NCI-H446 treated with DMSO at 0.1 percent for 48 hours (cell line): ENCODE measurements around the gene ICAM4.

Source experiments
- DNase-seq: peaks from one replicate; lab custom pipeline; 2025; lab: John Stamatoyannopoulos, UW

The ICAM4 gene

DNA sequence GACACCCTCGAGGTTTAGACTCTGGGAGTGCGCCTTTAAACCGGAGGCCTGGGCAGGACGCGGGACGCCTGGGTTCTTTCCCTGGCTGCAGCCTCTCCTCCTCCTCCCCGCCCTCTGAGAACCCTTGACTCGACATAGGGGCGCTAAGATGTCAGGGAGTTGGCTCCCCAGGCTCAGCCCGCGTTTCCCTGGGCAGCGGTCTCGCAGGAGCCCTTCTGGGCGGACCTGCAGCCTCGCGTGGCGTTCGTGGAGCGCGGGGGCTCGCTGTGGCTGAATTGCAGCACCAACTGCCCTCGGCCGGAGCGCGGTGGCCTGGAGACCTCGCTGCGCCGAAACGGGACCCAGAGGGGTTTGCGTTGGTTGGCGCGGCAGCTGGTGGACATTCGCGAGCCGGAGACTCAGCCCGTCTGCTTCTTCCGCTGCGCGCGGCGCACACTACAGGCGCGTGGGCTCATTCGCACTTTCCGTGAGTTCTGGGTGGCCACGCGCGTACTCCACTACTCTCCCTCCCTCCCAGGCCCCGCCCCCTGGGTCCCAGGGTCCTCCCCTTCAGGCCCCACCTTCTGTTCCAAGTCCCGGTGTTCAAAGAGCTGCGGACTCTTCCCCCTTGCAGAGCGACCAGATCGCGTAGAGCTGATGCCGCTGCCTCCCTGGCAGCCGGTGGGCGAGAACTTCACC lies 4.3 kb downstream of the ICAM4 start:
- DNase-seq, result no peak

DNA sequence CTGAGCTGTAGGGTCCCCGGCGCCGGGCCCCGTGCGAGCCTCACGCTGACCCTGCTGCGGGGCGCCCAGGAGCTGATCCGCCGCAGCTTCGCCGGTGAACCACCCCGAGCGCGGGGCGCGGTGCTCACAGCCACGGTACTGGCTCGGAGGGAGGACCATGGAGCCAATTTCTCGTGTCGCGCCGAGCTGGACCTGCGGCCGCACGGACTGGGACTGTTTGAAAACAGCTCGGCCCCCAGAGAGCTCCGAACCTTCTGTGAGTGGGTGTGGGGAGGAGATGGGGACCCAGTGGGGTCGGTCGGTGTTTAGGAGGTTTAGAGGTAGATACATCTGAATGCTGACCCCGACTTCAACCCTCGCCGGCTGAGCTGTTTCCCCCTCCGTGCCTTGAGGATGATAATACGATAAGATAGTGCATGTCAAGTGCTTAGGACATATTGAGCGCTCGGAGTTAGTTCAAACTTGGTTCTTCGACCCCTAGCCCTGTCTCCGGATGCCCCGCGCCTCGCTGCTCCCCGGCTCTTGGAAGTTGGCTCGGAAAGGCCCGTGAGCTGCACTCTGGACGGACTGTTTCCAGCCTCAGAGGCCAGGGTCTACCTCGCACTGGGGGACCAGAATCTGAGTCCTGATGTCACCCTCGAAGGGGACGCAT lies 4.9 kb downstream of the ICAM4 start:
- no peak for DNase-seq

DNA sequence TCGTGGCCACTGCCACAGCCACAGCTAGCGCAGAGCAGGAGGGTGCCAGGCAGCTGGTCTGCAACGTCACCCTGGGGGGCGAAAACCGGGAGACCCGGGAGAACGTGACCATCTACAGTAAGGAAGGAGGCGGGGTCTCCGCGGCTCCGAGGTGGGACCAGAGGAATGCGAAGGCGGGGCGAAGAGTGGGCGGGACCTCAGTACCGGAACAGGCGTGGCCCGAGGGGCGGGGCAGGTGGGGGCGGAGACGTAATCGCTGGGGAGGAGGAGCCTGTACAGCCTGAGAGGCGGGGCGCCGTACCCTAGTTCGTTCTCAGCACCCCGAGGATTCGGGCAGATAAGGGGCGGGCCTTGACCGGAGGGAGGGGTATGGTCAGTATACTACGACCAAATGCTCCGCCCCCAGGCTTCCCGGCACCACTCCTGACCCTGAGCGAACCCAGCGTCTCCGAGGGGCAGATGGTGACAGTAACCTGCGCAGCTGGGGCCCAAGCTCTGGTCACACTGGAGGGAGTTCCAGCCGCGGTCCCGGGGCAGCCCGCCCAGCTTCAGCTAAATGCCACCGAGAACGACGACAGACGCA lies 5.5 kb downstream of the ICAM4 start:
- DNase-seq, result no peak

DNA sequence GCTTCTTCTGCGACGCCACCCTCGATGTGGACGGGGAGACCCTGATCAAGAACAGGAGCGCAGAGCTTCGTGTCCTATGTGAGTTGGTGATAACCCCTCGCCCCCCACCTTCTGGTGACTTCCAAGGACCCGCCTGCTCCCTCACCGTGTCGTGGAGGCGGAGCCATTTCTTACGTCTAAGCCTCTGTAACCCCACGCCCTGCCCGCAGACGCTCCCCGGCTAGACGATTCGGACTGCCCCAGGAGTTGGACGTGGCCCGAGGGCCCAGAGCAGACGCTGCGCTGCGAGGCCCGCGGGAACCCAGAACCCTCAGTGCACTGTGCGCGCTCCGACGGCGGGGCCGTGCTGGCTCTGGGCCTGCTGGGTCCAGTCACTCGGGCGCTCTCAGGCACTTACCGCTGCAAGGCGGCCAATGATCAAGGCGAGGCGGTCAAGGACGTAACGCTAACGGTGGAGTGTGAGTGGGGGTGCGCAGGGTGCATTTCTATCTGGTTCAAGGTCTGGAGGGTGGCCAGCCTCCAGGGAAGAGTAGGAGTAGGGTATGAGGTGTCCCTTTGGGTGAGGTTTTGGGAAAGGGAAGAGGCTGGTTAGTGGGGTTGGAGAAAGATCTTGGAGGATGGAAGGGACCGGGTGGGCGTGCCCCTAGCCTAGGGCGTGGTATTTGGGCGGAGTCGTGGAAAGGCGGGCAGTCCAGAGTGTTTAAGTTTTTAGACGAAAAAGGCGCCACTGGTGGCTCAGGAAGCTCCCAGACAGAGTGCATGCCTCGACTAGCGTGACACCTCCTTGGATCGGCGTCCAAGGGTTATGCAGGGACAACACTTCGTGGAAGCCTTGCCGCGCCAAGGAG lies 6.3 kb downstream of the ICAM4 start:
- no peak for DNase-seq

DNA sequence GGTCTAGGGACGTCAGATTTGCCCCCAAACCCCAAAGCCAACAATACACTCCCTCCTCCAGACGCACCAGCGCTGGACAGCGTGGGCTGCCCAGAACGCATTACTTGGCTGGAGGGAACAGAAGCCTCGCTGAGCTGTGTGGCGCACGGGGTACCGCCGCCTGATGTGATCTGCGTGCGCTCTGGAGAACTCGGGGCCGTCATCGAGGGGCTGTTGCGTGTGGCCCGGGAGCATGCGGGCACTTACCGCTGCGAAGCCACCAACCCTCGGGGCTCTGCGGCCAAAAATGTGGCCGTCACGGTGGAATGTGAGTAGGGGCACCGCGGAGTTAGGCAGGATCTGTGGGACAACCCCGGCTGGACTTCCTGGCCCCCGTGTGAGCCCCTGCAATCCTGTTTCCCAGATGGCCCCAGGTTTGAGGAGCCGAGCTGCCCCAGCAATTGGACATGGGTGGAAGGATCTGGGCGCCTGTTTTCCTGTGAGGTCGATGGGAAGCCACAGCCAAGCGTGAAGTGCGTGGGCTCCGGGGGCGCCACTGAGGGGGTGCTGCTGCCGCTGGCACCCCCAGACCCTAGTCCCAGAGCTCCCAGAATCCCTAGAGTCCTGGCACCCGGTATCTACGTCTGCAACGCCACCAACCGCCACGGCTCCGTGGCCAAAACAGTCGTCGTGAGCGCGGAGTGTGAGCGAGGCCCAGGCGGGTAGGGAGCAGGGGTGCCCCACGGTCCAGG lies 7.0 kb downstream of the ICAM4 start:
- no peak for DNase-seq

DNA sequence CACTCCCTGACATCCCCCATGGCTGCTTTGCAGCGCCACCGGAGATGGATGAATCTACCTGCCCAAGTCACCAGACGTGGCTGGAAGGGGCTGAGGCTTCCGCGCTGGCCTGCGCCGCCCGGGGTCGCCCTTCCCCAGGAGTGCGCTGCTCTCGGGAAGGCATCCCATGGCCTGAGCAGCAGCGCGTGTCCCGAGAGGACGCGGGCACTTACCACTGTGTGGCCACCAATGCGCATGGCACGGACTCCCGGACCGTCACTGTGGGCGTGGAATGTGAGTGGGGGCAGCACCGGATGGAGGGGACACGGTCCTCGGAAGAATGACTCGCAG lies 7.6 kb downstream of the ICAM4 start:
- DNase-seq, result no peak

DNA sequence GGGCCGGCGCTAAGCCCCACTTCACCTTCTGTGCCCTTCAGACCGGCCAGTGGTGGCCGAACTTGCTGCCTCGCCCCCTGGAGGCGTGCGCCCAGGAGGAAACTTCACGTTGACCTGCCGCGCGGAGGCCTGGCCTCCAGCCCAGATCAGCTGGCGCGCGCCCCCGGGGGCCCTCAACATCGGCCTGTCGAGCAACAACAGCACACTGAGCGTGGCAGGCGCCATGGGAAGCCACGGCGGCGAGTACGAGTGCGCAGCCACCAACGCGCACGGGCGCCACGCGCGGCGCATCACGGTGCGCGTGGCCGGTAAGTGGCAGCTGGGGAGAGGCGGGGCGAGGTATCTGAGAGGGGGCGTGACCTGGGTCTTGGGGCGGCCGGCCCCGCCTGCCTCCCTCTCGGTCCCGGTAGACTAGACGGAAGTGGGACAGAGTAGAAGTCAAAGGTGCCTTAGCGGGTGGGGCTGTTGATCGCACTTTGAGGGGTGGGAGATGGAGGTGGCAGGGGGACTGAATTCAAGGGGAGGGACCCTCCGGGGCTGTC lies 8.6 kb downstream of the ICAM4 start:
- DNase-seq, result no peak

DNA sequence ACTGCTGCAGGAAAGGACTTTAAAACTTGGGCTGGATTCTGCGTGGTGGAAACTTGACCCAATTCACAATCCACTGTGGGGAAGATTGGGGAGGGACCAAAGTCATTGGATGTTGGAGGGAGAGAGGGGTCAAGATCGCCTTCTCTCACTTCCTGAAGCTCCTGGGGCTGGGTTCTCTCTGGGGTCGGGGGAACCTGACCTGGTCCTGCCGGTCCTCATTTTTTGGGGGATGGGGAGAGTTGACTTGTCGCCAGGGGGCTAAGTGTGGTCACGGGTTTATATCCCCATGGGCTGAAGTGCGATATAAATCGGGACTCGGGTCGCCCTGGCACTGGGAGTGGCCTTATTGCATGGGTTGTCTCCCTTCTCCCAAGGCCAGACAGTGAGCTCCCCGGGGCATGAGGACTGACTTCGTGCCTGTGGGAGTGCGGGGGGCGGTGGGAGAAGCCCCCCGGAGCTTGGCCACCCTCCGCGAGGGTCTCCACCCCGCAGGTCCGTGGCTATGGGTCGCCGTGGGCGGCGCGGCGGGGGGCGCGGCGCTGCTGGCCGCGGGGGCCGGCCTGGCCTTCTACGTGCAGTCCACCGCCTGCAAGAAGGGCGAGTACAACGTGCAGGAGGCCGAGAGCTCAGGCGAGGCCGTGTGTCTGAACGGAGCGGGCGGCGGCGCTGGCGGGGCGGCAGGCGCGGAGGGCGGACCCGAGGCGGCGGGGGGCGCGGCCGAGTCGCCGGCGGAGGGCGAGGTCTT lies 9.3 kb downstream of the ICAM4 start:
- DNase-seq, result no peak

DNA sequence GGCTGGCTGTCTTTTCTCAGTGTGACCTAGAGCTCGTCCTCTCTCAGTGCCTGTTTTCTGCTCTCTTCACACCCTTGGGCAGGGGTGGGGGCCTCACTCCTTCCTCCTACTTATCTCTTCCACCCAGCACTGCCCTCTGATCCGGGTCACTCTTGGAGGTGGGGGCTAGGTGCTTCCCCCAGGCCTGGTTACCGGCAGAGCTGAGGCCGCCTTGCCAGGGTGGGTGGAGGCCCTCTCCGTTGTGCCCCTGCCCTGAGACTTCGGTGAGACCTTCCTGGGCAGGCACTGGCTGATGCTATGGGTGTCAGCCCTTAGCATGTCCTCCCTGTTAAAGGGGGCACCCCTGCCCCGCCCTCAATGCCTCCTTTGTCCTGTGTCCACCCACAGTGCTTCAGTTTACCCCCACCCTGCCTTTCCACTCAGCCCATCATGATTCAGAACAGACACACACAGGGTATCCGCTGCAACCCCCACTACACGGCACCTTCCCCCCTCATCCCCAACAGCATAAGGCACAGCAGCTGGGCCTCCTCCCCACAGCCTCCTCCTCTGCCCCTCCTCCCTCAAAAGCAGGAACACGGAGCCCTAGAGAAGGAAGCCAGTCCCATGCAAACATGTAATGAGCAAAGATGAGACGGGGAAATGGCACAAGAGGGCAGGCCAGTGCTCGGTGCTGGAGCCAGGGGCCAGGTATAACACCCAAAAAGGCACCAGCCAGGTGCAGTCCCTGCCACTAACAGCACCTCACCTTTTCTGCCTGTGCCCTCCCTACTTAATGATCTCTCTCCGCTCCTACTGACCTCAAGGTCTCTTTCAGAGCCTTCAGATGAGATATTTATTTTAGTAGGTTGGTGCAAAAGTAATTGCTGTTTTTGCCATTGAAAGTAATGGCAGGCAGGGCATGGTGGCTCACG lies 13.0 kb downstream of the ICAM4 start:
- no peak for DNase-seq

DNA sequence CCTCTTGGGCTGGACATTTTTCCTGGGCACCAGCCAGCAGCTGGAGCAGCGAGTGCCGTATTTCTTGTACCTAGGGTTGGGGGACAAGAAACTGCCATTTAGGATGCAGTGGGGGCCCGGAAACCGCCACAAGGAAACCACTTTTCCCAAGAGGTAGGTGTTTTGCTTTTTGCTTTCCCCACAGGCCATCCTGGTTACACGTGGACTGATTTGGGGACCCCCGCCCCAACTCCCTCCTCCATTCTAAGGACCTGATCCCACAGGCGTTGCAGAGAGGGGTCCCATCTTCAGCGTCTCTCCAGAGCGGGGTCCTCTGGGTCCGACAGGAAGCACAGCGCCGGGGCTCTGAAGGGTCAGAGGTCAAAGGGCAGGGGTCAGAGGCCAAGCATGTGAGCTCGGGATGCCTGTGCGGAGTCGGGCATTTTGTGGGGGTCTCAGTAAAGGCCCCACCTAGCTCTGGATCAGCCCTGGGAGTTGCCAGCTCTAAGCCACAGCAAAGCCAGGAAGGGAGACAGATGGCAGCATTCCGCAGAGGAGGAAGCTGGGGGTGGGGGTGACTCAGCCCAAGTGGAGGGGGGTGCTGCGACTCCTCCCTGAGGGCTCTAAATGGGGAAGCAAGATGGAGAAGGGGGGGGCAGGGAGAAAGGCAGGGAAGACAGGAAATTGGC lies 18.5 kb downstream of the ICAM4 start:
- no peak for DNase-seq

DNA sequence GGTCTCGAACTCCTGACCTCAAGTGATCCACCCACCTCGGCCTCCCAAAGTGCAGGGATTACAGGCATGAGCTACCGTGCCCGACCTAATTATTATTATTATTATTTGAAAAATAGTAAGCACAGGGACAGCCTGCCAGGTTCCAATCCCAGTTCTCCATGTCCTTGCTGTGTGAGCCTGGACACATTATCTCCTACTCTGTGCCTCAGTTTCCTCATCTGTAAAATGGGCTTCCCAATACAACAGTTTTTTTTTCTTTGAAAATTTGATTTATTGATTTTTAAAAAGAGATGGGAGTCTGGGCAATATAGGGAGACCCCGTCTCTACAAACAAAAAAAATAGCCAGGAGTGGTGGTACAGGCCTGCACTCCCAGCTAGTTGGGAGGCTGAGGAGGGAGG lies 19.6 kb downstream of the ICAM4 start:
- no peak for DNase-seq

DNA sequence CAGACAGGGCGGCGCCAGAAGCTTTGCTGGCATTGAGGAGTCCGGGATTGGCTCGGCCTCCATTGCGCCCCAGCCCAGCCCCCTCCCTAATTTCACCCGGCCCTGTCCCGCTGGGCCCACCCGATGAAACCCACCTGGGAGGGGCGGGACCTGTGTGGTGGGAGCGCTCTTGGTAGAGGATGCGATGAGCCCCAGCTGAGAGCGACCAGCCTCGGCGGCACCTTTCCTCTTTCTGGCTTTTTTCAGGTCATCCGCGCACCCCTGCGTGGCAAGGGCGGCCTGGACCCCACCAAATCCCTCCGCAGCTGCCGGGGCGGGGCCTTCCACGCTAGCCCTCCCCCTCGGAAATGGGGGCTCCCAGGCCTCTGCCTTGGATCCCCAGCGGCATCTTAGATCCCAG lies 22.7 kb downstream of the ICAM4 start, which contains the start of gene ZGLP1:
Gene ZGLP1, minus strand, starts transcription at position 393 of the 400 bp plus-strand sequence.
- no peak for DNase-seq

DNA sequence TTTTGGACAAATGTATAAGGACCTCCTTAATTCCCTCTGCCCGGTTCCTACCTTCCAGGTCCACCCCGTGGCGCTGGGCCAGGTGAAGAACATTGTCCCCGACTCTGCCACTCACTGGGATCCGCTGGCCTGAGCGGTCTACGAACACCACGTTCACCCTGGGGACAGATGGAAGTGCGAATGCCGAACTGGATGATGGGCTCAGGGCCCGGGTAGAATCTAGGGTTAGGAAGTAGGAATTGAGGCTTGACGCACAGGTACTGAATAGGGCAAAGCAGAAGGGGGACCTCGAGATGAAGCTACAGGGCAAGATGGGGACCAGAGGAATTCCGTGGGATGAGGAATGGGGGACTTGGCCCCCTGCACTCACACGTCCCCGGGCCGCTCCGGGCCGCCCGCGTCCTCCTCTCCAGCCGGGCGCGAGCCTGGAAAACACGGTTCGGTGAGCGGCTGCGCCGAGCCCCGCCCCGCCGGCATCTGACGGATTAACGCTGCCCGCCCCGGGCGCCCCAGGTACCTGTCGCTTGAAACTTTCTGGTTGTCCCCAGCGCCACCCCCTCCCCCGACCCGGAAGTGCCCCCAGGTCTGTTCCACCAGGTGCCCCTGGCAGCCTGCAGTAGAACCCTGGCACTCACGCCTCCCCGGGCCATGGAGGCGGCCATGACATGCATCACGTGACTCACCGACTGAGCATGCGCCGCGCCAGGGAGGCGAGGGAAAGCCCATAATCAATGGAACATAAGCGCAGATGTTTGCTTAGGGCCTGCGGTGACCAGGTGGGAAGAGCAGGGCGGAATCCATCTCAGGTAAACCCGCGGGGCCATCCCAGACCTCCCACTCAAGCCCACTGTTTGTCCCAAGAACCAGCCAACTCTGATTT lies 28.8 kb downstream of the ICAM4 start, which contains the start of gene FDX2:
Gene FDX2, minus strand, starts transcription at position 681 of the 880 bp plus-strand sequence. Its CDS starts 19 bp downstream, at position 662.
- DNase-seq, result peak; percentile 54

DNA sequence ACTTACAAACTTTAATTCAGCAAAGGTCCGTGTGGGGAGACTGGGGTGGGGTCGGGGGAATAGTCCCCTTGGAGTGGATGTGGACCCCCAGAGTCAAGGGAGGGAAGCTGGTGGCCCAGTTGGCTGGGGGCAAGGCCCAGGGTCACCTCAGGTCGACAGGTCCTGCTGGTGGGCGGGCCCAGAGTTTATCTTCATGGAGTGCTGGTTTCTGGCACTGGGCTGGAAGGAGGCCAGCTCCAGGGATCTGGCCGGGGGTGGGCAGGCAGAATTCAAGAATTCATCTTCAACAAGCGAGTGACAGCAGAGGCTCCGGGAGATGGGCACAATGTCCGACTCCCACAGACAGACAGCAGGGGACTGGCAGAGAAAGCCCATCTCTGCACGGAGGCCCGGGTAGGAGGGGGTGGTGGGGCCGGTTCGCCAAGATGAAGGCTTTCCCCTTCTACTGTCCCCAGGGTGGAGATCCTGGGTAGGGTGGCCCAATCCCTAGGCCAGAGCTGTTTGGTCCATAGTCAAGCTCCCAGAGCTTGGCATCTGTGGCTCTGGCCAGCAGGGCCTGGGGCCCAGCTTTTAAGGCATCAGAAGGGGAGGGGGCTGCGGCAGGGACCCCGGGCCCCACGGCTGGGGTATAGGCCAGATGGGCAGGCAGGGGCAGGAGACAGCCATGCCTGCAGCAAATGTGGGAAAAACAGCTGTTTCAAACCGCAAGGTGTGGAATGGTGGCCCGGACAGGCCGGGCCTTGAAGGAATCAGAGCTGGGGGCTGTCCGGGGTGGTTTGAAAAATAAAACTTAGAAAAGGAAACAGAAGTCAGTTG lies 29.7 kb downstream of the ICAM4 start:
- DNase-seq, result no peak

DNA sequence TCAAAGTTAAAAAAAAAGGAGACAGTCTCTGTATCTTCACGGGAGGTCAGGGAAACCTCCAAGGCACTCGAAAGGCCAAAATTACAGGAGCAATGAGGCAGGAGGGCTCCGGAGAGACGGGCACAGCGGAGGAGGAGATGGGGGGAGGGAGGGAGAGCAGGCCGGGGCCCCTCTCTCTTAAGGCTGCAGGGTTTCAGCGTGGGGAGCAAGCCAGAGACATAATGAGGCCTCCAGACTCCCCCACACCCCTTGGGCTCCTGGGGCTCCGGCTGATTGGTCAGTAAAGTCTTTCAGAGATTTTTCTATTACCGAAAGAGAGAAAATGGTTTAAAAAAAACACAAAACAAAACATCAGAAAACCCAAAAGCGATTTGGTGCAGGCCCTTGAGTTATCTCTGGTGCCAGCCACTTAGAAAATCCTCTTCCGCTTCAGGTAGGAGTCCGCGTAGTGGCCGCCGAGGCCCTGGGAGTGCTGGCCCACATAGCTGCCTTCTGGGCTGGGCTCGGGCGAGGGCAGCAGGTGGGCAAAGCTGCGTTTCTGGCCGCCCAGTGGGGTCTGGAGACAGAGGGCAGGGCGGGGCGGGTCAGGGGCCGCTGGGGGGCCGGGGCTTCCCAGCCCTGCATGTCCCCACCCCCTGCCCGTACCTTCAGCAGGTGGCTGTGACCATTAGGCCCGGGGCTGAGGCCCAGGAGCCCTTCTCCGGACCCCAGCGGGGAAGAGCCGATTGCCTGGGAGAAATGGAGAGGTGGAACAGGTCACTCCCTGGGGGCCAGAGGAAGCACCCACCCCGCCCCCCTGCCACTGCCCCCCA lies 30.5 kb downstream of the ICAM4 start:
- no peak for DNase-seq

DNA sequence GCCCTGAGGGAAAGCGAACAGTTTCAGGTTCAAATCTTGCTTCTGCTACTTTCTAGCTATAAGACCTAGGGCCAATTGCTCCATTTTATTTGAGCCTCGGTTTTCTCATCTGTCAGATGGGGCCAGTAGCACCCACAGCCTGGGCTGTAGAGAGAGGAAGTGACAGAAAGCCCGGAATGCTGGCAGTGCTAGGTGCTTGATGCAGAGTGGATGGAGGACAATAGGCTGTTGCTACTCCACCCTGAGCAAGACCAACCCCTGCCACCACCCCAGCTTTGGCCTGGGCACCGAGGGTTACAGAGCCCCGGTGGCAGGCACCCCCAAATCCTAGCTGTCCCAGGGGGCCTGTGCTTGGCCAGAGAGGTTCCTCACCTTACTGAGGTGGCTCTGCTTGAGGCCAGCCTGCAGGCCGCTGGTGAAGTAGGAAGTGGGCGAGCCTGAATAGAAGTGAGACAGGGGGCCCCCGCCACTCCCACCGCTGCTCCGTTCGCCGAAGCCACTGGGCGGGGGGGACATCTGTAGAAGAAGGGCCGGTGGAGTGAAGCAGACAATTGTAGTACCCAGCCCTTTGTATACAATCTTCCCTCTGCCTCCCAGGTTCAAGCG lies 31.2 kb downstream of the ICAM4 start:
- no peak for DNase-seq
